DND-41 (cell line): Measurements from ENCODE around the gene ING4.

Experiments
- ATAC-seq: fragments of 200-7000 bp; cut with Tn5 transposase; 3 replicates; pipeline ENCODE4 v1.9.1; 2021; ENCODE audit warnings: low read depth; ENCODE audit not compliant: insufficient read depth
- DNase-seq: peaks from one replicate; pipeline ENCODE4 v3.0.0-alpha.2; 2020
- H2AFZ ChIP-seq: 2 replicates; pipeline ENCODE4 v1.6.0; 2012; ENCODE audit warnings: low read depth, low read length
- H3K27ac ChIP-seq: 2 replicates; pipeline ENCODE4 v1.5.1; 2012; ENCODE audit warnings: low read length, inconsistent platforms
- H3K27me3 ChIP-seq: fragments of 200-600 bp; sonication (generic); 2 replicates; pipeline ENCODE4 v1.6.0; 2012; ENCODE audit warnings: low read length, mild to moderate bottlenecking, inconsistent platforms; ENCODE audit not compliant: insufficient read depth, poor library complexity
- H3K36me3 ChIP-seq: 2 replicates; pipeline ENCODE4 v1.5.1; 2012; ENCODE audit warnings: low read length, inconsistent platforms; ENCODE audit not compliant: insufficient read depth
- H3K4me1 ChIP-seq: 2 replicates; pipeline ENCODE4 v1.5.1; 2012; ENCODE audit warnings: mild to moderate bottlenecking, low read length; ENCODE audit not compliant: insufficient read depth
- H3K4me2 ChIP-seq: 2 replicates; pipeline ENCODE4 v1.6.0; 2012; ENCODE audit warnings: mild to moderate bottlenecking, moderate library complexity, low read length, inconsistent platforms; ENCODE audit not compliant: insufficient read depth
- H3K4me3 ChIP-seq, 2 experiments: fragments of 200-600 bp in 1 of 2; shearing (Covaris generic) in 1 of 2; 2 replicates each; pipeline ENCODE4 v1.5.1; 2012 to 2016; ENCODE audit warnings: inconsistent platforms in 2 of 2, low read length in 2 of 2, mild to moderate bottlenecking in 2 of 2, low read depth in 1 of 2, moderate library complexity in 1 of 2
- H3K79me2 ChIP-seq: 2 replicates; pipeline ENCODE4 v1.6.0; 2012; ENCODE audit warnings: low read length, inconsistent platforms; ENCODE audit not compliant: insufficient read depth
- H3K9ac ChIP-seq: 2 replicates; pipeline ENCODE4 v1.6.0; 2012; ENCODE audit warnings: low read depth, mild to moderate bottlenecking, inconsistent platforms, low read length, moderate library complexity
- H3K9me3 ChIP-seq: 2 replicates; pipeline ENCODE4 v1.5.1; 2012; ENCODE audit warnings: low read length, moderate library complexity, mild to moderate bottlenecking, inconsistent platforms; ENCODE audit not compliant: insufficient read depth, severe bottlenecking
- H4K20me1 ChIP-seq: 2 replicates; pipeline ENCODE4 v1.6.0; 2012; ENCODE audit warnings: low read length; ENCODE audit not compliant: insufficient read depth
- EZH2 ChIP-seq: IDR thresholded peaks from 3 replicates; pipeline ENCODE4 v1.6.1; 2012; ENCODE audit warnings: borderline replicate concordance, low read depth, mild to moderate bottlenecking, moderate library complexity, low read length, inconsistent platforms; ENCODE audit not compliant: severe bottlenecking
- TF ChIP-seq, protein P1 (sequence below): IDR thresholded peaks from 2 replicates; pipeline ENCODE4 v1.5.1; 2012; ENCODE audit warnings: borderline replicate concordance, low read length, moderate library complexity, mild to moderate bottlenecking; ENCODE audit not compliant: poor library complexity, severe bottlenecking; ENCODE audit errors: extremely low read depth

The ING4 gene

DNA sequence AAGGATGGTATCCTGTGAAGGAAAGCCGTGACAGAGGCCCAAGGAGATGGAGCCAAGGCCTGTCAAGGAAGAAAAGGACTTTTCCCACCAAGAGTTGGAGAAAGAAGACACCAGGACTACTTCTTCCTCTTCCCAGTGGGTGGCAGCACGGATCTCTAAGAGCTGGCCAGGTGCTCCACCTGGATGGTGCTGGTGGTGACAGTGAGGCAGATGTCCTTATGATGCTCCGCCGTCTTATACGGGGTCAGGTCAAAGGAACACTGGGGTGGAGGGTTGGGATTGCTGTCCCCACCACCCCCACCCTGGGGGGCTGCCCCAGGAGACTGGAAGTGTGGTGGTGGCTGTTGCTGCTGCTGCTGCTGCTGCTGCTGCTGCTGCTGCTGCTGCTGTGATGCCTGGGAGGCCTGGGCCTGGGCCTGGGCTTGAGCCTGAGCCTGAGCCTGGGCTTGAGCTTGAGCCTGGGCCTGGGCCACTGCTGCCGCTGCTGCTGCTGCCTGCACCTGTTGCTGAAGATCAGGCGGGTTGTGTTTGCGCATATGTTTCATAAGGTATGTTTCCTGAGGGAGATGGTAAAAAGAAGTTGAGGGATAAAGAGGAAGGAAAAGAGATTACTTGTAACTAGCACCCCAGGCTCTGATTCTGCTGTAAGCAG is 4.8 kb upstream of the ING4 start:
- TF ChIP-seq, protein P1, sequence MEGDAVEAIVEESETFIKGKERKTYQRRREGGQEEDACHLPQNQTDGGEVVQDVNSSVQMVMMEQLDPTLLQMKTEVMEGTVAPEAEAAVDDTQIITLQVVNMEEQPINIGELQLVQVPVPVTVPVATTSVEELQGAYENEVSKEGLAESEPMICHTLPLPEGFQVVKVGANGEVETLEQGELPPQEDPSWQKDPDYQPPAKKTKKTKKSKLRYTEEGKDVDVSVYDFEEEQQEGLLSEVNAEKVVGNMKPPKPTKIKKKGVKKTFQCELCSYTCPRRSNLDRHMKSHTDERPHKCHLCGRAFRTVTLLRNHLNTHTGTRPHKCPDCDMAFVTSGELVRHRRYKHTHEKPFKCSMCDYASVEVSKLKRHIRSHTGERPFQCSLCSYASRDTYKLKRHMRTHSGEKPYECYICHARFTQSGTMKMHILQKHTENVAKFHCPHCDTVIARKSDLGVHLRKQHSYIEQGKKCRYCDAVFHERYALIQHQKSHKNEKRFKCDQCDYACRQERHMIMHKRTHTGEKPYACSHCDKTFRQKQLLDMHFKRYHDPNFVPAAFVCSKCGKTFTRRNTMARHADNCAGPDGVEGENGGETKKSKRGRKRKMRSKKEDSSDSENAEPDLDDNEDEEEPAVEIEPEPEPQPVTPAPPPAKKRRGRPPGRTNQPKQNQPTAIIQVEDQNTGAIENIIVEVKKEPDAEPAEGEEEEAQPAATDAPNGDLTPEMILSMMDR: peak; percentile 45
- TF ChIP-seq EZH2: no peak
- no peak for DNase-seq
- H4K20me1 ChIP-seq: 0 out of 2 replicates have a peak, but pooled peaks cover 3% of the 10 kb centered on the region
- no peak overlapping the region for H2AFZ ChIP-seq
- H3K9me3 ChIP-seq: no peaks in the 10 kb centered on the region
- H3K79me2 ChIP-seq: peaks cover 2% of the 10 kb centered on the region
- H3K27ac ChIP-seq: no peak overlapping the region
- H3K4me3 ChIP-seq: no peak overlapping the region
- H3K36me3 ChIP-seq: peaks cover 66% of the 10 kb centered on the region
- peaks cover 12% of the 10 kb centered on the region for H3K4me1 ChIP-seq
- no peak for ATAC-seq
- H3K27me3 ChIP-seq: no peaks in the 10 kb centered on the region
- no peak overlapping the region for H3K9ac ChIP-seq
- H3K4me2 ChIP-seq: no peak overlapping the region

DNA sequence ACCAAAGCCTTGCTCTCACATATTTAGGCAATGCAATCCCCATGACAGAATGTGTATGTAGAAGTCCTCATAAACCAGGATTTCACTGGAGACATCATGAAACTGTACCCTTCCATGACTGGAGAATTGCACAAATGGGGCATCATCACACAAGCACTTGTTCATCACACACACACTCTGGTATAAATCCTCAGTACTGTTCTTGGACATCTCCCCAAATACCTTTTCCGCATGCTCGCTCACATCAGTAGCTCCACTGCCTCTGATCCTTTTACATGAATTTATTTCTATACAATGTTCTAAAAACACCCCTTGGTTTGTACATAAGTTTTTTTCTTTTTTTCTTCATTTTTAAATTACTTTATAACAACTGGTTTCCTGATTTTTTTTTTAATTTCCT is 3.3 kb upstream of the ING4 start:
- DNase-seq (no peak), ATAC-seq (no peak)
- no peak overlapping the region for H3K4me2 ChIP-seq
- peaks cover 52% of the 10 kb centered on the region for H3K36me3 ChIP-seq
- no peak overlapping the region for H3K9ac ChIP-seq
- H3K9me3 ChIP-seq: no peaks in the 10 kb centered on the region
- TF ChIP-seq EZH2: no peak
- TF ChIP-seq, protein P1: no peak
- H3K4me1 ChIP-seq: peaks cover 26% of the 10 kb centered on the region
- no peaks in the 10 kb centered on the region for H3K27me3 ChIP-seq
- no peak overlapping the region for H3K27ac ChIP-seq
- 0 out of 2 replicates have a peak, but pooled peaks cover 2% of the 10 kb centered on the region for H4K20me1 ChIP-seq
- no peak overlapping the region for H3K4me3 ChIP-seq
- peaks cover 17% of the 10 kb centered on the region for H3K79me2 ChIP-seq
- H2AFZ ChIP-seq: no peak overlapping the region

DNA sequence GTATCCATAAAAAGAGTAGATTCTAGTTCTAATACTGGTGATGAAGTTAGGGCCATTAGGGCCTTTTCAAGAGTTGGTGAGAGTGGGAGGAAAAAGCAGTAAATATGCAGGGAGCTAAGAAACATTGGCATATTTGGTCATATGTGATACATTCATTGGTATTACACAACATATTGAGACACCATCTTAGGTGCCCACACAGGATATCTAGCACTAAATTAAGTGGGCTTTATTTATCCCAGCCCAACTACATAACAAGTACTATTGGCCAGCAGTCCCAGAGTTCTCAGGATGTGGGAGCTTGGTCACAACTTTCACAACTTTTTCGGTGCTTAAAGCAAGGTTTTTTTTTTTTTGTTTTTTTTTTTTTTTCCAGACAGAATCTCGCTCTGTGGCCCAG is 2.0 kb upstream of the ING4 start:
- H3K36me3 ChIP-seq: peaks cover 38% of the 10 kb centered on the region
- H3K4me1 ChIP-seq: peaks cover 27% of the 10 kb centered on the region
- TF ChIP-seq, protein P1: no peak
- no peak for TF ChIP-seq EZH2
- no peaks in the 10 kb centered on the region for H4K20me1 ChIP-seq
- H3K9ac ChIP-seq: no peak overlapping the region
- no peaks in the 10 kb centered on the region for H3K9me3 ChIP-seq
- H3K79me2 ChIP-seq: peaks cover 25% of the 10 kb centered on the region
- no peak overlapping the region for H3K27ac ChIP-seq
- H2AFZ ChIP-seq: no peak overlapping the region
- no peak overlapping the region for H3K4me3 ChIP-seq
- ATAC-seq (no peak), DNase-seq (no peak)
- no peaks in the 10 kb centered on the region for H3K27me3 ChIP-seq
- H3K4me2 ChIP-seq: no peak overlapping the region
